Panc1 (cell line): ENCODE data around the gene GNAS-AS1. TPM values are rescaled to one million over a fixed set of nuclear protein-coding genes. Genes with fewer than 3 reads are reported as not detected.

Experiments used
- ATAC-seq: fragments of 200-7000 bp; cut with Tn5 transposase; 2 replicates; pipeline ENCODE4 v1.9.1; 2020; ENCODE audit warnings: mild to moderate bottlenecking, moderate library complexity
- BruUV-seq: library from RNA; stranded (reverse); fragments of 400-500 nt; replicated peaks from 2 replicates; lab custom pipeline; 2021; lab: Mats Ljungman, UMichigan
- CTCF ChIA-PET: fragments of 300-600 bp; sonication (Branson Sonifier 250); formaldehyde crosslinking; loops from one replicate; lab custom pipeline; 2022; ENCODE audit warnings: antibody characterized with exemption; lab: Charles Lee
- POLR2A ChIA-PET: fragments of 300-600 bp; sonication (Branson Sonifier 250); formaldehyde crosslinking; loops from one replicate; lab custom pipeline; 2022; ENCODE audit warnings: antibody characterized with exemption; lab: Charles Lee
- DNase-seq: peaks from one replicate; pipeline ENCODE4 v3.0.0-alpha.2; 2010; ENCODE audit warnings: low read depth, low spot score
- H3K27ac ChIP-seq: 2 replicates; pipeline ENCODE4 v1.5.1; 2011; ENCODE audit warnings: mild to moderate bottlenecking, low read length, inconsistent platforms
- H3K27me3 ChIP-seq: fragments of 200-500 bp; sonication (Bioruptor generic); 2 replicates; pipeline ENCODE4 v1.6.0; 2014; ENCODE audit warnings: low read length, inconsistent platforms; ENCODE audit not compliant: control insufficient read depth, insufficient read depth
- H3K36me3 ChIP-seq: fragments of 200-500 bp; sonication (Bioruptor generic); 2 replicates; pipeline ENCODE4 v1.5.1; 2014; ENCODE audit warnings: inconsistent platforms, mild to moderate bottlenecking, low read length, moderate library complexity; ENCODE audit not compliant: control insufficient read depth, insufficient read depth
- H3K4me1 ChIP-seq: 2 replicates; pipeline ENCODE4 v1.5.1; 2011; ENCODE audit warnings: inconsistent platforms, mild to moderate bottlenecking, low read length, moderate library complexity; ENCODE audit not compliant: control insufficient read depth, insufficient read depth
- H3K4me3 ChIP-seq, 2 experiments: 2 replicates each; pipeline ENCODE4 v1.5.1; 2011 to 2012; ENCODE audit warnings: low read depth in 2 of 2, low read length in 2 of 2, mild to moderate bottlenecking in 2 of 2, inconsistent platforms in 1 of 2, moderate library complexity in 1 of 2
- H3K9me3 ChIP-seq: fragments of 200-500 bp; sonication (Bioruptor generic); 2 replicates; pipeline ENCODE4 v1.5.1; 2014; ENCODE audit warnings: low read depth, mild to moderate bottlenecking, inconsistent platforms, low read length, moderate library complexity; ENCODE audit not compliant: control insufficient read depth, insufficient read depth
- POLR2AphosphoS5 ChIP-seq: IDR thresholded peaks from 2 replicates; pipeline ENCODE4 v1.6.1; 2012; ENCODE audit warnings: mild to moderate bottlenecking, low read depth, low read length, moderate library complexity
- SIN3A ChIP-seq: IDR thresholded peaks from 2 replicates; pipeline ENCODE4 v1.6.1; 2012; ENCODE audit warnings: low read depth, mild to moderate bottlenecking, low read length, moderate library complexity, borderline replicate concordance; ENCODE audit not compliant: insufficient read depth
- TCF7L2 ChIP-seq: IDR thresholded peaks from 2 replicates; pipeline ENCODE4 v1.6.1; 2011; ENCODE audit warnings: mild to moderate bottlenecking, low read depth, low read length, inconsistent platforms
- in situ Hi-C: cut with HindIII; loops from 2 replicates; pipeline ENCODE4 v1.10.0; 2016; ENCODE audit warnings: low sequenced_read_pairs, low pct_unique_long_range_greater_than_20kb
- intact Hi-C: fragments of 100-400 bp; cut with micrococcal nuclease; formaldehyde crosslinking; loops from one replicate; pipeline ENCODE4 v1.10.0; 2022; ENCODE audit not compliant: unreplicated experiment
- total RNA-seq: library from RNA; stranded (reverse); gene quantifications from one replicate; pipeline ENCODE4 v1.2.1, GENCODE V29; 2021; ENCODE audit not compliant: unreplicated experiment
- TF ChIP-seq, protein P1 (sequence below): fragments of 450-650 bp; IDR thresholded peaks from 2 replicates; pipeline ENCODE4 v1.5.1; 2017; ENCODE audit warnings: mild to moderate bottlenecking
- TF ChIP-seq, protein P2 (sequence below), 2 experiments: IDR thresholded peaks; 2 replicates each; pipeline ENCODE4 v1.6.1; 2011 to 2012; ENCODE audit warnings: low read depth in 2 of 2, control low read depth in 1 of 2, low read length in 1 of 2, mild to moderate bottlenecking in 1 of 2, moderate library complexity in 1 of 2; ENCODE audit not compliant: insufficient read depth in 1 of 2

The GNAS-AS1 gene
- total RNA-seq, 1 experiment from 2014 or later: not detected

DNA sequence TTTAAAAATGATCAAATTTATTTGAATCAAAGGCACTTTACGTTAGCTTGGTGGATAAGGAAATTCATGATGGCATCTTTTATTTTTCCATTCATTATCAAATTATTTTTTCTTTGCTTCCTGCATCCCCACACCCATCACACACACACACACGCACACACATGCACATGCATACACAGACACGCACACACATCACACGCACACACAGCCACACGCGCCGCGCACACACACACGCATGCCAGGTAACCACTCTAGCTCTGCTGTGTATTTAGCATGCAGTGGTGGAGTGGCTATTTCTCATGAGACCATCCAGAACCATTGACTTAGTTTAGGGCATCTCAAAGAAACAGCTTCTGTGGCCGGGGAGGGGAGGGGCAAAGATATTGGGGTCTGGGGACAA is 48.8 kb upstream of the GNAS-AS1 start:
- ChIA-PET POLR2A (interaction anchor here (0.6 kb wide), 1 partner anchor 240 kb away, joined by 3 read pairs; no protein-coding TSS in a partner anchor), CTCF (no interaction called here)
- H3K9me3 ChIP-seq: no peaks in the 10 kb centered on the region
- H3K4me3 ChIP-seq: no peak overlapping the region
- no peak for DNase-seq
- no peaks in the 10 kb centered on the region for H3K27me3 ChIP-seq
- peaks cover 16% of the 10 kb centered on the region for H3K36me3 ChIP-seq
- in situ Hi-C loops (no loop called here), intact Hi-C loops (loop anchor here (10.0 kb wide), 1 partner anchor 85 kb away; the partner anchor contains the start of gene NELFCD)
- H3K27ac ChIP-seq: no peak overlapping the region
- TF ChIP-seq SIN3A (no peak), POLR2AphosphoS5 (no peak), TCF7L2 (no peak)
- TF ChIP-seq, protein P1, sequence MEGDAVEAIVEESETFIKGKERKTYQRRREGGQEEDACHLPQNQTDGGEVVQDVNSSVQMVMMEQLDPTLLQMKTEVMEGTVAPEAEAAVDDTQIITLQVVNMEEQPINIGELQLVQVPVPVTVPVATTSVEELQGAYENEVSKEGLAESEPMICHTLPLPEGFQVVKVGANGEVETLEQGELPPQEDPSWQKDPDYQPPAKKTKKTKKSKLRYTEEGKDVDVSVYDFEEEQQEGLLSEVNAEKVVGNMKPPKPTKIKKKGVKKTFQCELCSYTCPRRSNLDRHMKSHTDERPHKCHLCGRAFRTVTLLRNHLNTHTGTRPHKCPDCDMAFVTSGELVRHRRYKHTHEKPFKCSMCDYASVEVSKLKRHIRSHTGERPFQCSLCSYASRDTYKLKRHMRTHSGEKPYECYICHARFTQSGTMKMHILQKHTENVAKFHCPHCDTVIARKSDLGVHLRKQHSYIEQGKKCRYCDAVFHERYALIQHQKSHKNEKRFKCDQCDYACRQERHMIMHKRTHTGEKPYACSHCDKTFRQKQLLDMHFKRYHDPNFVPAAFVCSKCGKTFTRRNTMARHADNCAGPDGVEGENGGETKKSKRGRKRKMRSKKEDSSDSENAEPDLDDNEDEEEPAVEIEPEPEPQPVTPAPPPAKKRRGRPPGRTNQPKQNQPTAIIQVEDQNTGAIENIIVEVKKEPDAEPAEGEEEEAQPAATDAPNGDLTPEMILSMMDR: no peak
- TF ChIP-seq, protein P2, sequence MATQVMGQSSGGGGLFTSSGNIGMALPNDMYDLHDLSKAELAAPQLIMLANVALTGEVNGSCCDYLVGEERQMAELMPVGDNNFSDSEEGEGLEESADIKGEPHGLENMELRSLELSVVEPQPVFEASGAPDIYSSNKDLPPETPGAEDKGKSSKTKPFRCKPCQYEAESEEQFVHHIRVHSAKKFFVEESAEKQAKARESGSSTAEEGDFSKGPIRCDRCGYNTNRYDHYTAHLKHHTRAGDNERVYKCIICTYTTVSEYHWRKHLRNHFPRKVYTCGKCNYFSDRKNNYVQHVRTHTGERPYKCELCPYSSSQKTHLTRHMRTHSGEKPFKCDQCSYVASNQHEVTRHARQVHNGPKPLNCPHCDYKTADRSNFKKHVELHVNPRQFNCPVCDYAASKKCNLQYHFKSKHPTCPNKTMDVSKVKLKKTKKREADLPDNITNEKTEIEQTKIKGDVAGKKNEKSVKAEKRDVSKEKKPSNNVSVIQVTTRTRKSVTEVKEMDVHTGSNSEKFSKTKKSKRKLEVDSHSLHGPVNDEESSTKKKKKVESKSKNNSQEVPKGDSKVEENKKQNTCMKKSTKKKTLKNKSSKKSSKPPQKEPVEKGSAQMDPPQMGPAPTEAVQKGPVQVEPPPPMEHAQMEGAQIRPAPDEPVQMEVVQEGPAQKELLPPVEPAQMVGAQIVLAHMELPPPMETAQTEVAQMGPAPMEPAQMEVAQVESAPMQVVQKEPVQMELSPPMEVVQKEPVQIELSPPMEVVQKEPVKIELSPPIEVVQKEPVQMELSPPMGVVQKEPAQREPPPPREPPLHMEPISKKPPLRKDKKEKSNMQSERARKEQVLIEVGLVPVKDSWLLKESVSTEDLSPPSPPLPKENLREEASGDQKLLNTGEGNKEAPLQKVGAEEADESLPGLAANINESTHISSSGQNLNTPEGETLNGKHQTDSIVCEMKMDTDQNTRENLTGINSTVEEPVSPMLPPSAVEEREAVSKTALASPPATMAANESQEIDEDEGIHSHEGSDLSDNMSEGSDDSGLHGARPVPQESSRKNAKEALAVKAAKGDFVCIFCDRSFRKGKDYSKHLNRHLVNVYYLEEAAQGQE (IDR thresholded peaks at IDR 0.05; ENCODE audit: insufficient read depth in 1 of 2, low read depth in 2 of 2, low read length in 1 of 2): no peak
- ATAC-seq: no peak
- peaks cover 22% of the 10 kb centered on the region for H3K4me1 ChIP-seq
- no TSS peak for BruUV-seq

- Histone ChIP-seq H3K4me3 (no peak overlapping the region), H3K36me3 (peaks cover 10% of the 10 kb centered on the region), H3K27me3 (no peaks in the 10 kb centered on the region), H3K27ac (no peak overlapping the region), H3K4me1 (peaks cover 29% of the 10 kb centered on the region), H3K9me3 (no peaks in the 10 kb centered on the region)
- BruUV-seq: no TSS peak
- in situ Hi-C loops: no loop called here
- intact Hi-C loops: loop anchor here (10.0 kb wide), 1 partner anchor 86 kb away; the partner anchor contains the start of gene NELFCD
- DNase-seq: no peak
- CTCF ChIA-PET: no interaction called here
- TF ChIP-seq, protein P1: no peak
- TF ChIP-seq SIN3A (no peak), POLR2AphosphoS5 (no peak), TCF7L2 (no peak)
- TF ChIP-seq, protein P2 (IDR thresholded peaks at IDR 0.05; ENCODE audit: insufficient read depth in 1 of 2, low read depth in 2 of 2, low read length in 1 of 2): no peak
- ATAC-seq: no peak
- POLR2A ChIA-PET: interaction anchor here (0.6 kb wide), 1 partner anchor 1049 kb away, joined by 5 read pairs; no protein-coding TSS in a partner anchor
These were observed 48.1 kb upstream of the GNAS-AS1 start for GRCh38 chr20:58898629-58899408.
